NCI-H2196 treated with DMSO at 0.1 percent for 48 hours (cell line): ENCODE measurements around the gene DND1.
"Not testable (repeated sequence)": the region's sequence is repeated elsewhere in the genome, so short reads cannot be mapped to it uniquely, and the experiment has no call there.

Experiments used
- DNase-seq: peaks from one replicate; lab custom pipeline; 2025; ENCODE audit not compliant: unreplicated experiment; lab: John Stamatoyannopoulos, UW

DND1 gene

GRCh38 chr5:140673187-140673976 is at the start of gene DND1:
Gene DND1 (minus strand): TSS chr5:140673576. CDS start chr5:140673542, 34 bp downstream.
- no peak for DNase-seq

- DNase-seq: not testable (repeated sequence)
Observed at GRCh38 chr5:140721395-140721794, 48.0 kb upstream of the DND1 start.

DNA sequence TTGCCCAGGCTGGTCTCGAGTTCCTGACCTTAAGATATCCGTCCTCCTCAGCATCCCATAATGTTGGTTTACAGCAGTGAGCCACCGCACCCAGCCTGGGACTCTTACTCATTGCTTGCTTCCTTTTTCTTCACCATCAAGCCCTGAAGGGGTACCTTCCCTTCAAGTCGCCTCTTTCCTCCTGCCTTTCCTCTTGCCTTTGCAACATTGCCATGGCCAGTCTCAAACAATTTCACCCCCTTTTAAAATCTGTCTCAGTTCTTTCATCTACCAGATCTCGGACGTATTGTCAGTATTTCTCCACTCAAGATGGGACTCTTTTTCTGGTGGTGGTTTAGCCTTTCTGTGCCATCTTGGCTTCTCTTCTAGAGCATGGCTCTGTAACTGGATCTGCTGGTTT is 47.4 kb upstream of the DND1 start:
- DNase-seq: not testable (repeated sequence)

DNA sequence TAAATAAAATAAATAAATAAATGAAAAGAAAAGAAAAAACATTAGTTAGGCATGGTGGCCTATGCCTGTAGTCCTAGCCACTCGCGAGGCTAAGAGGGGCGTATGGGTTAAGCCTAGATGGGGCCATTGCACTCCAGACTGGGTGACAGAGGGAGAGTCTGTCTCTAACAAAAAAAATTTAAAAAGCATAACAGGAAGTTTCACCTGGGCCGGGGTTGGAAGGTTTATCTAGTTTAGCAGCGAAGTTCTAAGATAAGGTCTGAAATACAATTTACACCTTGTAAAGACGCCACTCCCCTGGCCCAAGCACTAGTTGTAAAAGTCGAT is 44.9 kb upstream of the DND1 start:
- no peak for DNase-seq

GRCh38 chr5:140716238-140716637 is 42.9 kb upstream of the DND1 start:
- DNase-seq: not testable (repeated sequence)

GRCh38 chr5:140713562-140714094 is 40.3 kb upstream of the DND1 start:
- DNase-seq: no peak

DNA sequence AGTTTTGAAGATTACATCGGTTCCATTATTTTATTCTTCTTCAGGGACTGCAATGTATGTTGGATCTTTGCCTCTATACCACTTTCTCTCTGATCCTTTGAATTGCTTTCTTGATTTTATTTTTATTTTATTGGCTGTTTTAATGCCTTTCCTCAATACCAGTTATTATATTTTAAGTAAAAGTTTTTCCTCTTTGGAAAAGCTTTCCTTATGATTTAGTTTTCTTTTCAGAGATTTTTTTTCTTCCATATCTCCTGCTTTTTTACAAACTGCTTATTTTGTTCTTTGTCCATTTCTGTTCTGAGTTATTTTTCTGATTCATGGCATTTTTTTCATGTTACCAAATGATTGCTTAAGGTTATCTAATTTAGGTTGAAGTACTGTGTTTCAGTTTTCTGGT is 38.4 kb upstream of the DND1 start:
- no peak for DNase-seq

DNA sequence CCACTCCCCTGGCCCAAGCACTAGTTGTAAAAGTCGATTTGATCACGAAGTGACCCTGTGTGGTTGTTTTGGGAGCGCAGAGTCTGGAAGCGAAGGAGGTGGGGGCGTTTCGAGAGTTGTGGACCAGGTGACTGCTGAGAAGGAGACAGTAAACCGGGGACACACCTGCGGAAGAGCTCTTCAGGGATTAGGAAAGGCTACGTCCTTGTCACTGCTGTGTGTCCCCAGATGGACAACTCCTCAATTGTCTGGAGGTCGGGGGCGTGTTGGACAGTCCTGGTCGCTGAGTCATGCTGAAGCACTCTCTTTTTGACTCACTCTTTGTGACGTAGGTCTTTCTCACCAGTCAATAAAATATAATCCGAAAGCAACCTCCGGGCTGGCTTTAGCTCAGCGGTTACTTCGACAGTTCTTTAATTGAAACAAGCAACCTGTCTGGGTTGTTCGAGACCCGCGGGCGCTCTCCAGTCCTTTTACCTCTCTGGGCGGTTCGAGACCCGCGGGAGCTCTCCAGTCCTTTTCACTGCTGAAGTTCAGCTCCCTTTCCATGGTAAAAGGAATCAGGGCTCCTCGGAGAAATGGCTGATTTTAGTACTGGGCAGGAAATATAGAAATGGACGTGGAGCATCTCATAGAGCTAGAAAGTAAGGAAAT is 37.6 kb upstream of the DND1 start:
- DNase-seq: peak; percentile 75

DNA sequence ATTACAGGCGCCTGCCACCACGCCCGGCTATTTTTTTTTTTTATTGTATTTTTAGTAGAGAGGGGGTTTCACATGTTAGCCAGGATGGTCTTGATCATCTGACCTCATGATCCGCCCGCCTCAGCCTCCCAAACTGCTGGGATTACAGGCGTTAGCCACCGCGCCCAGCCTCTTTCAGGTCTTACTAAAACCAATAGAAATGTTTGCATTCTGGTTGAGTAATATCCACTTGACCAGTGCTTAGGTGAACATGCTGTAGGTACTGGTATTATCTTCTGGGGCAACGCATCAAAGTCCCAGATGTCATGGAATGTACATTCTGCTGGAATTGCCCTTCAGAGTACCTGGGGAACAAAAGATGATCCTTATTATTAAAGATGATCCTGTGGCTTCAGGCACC is 35.4 kb upstream of the DND1 start:
- DNase-seq: not testable (repeated sequence)

- DNase-seq: no peak
Observed at GRCh38 chr5:140707812-140708211, 34.4 kb upstream of the DND1 start.

DNA sequence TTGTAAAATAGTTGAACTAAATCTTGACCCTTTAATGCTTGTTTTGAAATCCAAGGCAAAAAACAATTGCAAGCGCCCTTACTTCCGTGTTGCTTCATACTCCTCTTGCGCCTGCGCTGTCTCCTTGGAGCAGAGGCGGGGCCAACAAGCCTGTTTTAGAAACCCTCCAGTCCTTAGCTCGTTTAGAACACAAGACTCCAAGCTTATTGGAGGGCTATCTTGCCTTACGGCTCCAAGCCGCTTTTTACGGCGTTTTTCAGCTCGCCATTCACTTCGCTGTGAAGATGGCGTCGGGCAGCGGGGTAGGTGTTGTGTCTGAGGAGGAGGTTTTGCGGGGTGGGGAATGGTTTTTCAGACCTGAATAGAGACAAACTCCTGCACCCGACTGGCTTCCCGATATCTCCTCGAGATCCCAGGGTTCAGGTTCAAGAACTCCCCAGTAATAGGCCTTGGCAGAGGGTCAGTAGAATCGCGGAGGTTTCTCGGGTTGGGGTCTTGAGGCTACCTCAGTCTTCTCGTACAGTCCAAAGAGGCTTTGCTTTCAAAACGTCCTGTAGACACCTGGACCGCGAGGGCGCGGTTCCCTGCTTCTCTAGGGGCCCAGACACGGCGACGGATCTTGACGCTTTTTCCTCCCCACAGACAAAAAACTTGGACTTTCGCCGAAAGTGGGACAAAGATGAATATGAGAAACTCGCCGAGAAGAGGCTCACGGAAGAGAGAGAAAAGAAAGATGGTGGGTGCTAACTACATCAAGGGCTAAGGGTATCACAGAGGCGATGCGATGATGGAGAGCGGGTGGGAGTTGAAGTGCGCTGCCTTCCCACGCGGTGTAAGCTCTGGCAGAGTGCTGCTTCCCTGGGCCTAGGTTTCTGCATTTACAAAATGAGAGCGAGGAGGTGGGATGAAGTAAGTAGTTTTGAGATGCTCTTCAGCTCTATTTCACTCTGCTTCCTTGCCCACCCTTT is 27.1 kb upstream of the DND1 start, which contains the start of gene ZMAT2:
Gene ZMAT2 (plus strand): TSS at position 271 of the 968 bp plus-strand sequence. CDS start 14 bp downstream, at position 285.
- peak; percentile 95 for DNase-seq

- no peak for DNase-seq
Observed at GRCh38 chr5:140696891-140697492, 23.6 kb upstream of the DND1 start.

GRCh38 chr5:140694276-140694675 is 20.9 kb upstream of the DND1 start:
- no peak for DNase-seq

- DNase-seq: peak; percentile 96
Observed at GRCh38 chr5:140690941-140691924, 17.9 kb upstream of the DND1 start, which contains the start of the genes HARS1 and HARS2. Gene HARS1 (minus strand): TSS chr5:140691370. CDS start chr5:140691304, 66 bp downstream. Gene HARS2 (plus strand): TSS chr5:140691455. CDS start chr5:140691649, 194 bp downstream.

- DNase-seq: no peak
Observed at GRCh38 chr5:140690376-140690932, 17.1 kb upstream of the DND1 start.

- no peak for DNase-seq
Observed at GRCh38 chr5:140678993-140679392, 5.6 kb upstream of the DND1 start.

- no peak for DNase-seq
Observed at GRCh38 chr5:140677947-140678346, 4.6 kb upstream of the DND1 start.

DNA sequence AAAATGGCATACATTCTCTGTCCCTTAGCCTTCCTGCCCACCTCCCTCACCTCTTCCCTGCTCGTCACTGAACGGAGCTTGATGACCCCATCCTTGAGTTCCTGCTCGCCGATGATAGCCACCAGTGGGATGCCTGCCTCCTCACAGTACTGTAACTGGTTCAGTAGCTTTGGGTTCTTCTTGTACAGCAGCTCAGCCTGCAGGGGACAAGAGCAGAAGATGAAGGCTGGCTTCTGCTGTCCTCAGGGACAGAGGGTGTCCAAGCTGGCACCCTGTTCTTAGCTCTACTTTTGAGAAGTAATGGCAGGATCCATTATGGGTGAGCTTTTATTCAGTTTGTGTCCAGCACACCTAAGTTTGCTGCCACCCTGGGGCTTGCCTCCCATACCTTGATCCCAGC is 1.3 kb upstream of the DND1 start:
- no peak for DNase-seq

GRCh38 chr5:140674211-140674610 is 835 bp upstream of the DND1 start:
- DNase-seq: no peak
